SK-N-SH treated with all-trans-retinoic acid at 6 μM for 48 hours (cell line): ENCODE results near the gene CNN2.

ENCODE experiments used
- ARNTL ChIP-seq: fragments of 450-650 bp; formaldehyde crosslinking; IDR thresholded peaks from 2 replicates; pipeline ENCODE4 v1.5.0; 2020; ENCODE audit warnings: low read depth, mild to moderate bottlenecking, moderate library complexity, borderline replicate concordance
- ESRRG ChIP-seq: fragments of 250-450 bp; sonication (Bioruptor Pico); IDR thresholded peaks from 2 replicates; pipeline ENCODE4 v1.6.1; 2021; ENCODE audit warnings: mild to moderate bottlenecking
- RARB ChIP-seq: fragments of 250-450 bp; sonication (Bioruptor Pico); IDR thresholded peaks from 2 replicates; pipeline ENCODE4 v1.8.0; 2021; ENCODE audit warnings: mild to moderate bottlenecking, moderate library complexity
- TOX ChIP-seq: fragments of 250-450 bp; sonication (Bioruptor Pico); IDR thresholded peaks from 2 replicates; pipeline ENCODE4 v1.8.0; 2021; ENCODE audit warnings: mild to moderate bottlenecking, moderate library complexity, borderline replicate concordance

GRCh38 chr19:1042689-1043511 is 16.5 kb downstream of the CNN2 start:
- no peak for TF ChIP-seq RARB (CRISPR knock-in tag)
- no peak for TF ChIP-seq TOX (CRISPR knock-in tag)
- TF ChIP-seq ARNTL (CRISPR knock-in tag), result no peak
- TF ChIP-seq ESRRG (CRISPR knock-in tag), result no peak
